ENCODE data around the gene SPATA31D1.

Gene SPATA31D1

GRCh38 chr9:81976351-81976750 is 12.2 kb upstream of the SPATA31D1 start:
- Histone ChIP-seq H3K4me3 (no peak overlapping the region), H3K9me3 (replicated peaks in 1 of 11) (peaks cover 0 to 33% (median 19%) of the 10 kb centered on the region in 11 experiments; a peak in 16 of 22 replicates), H3K27me3 (no peaks in the 10 kb centered on the region), H4K20me1 (no peaks in the 10 kb centered on the region), H3K9ac (no peak overlapping the region), H3K4me1 (no peaks in the 10 kb centered on the region), H3K36me3 (no peaks in the 10 kb centered on the region), H3K27ac (no peak overlapping the region), H3K4me2 (no peak overlapping the region)
- TF ChIP-seq Cebpa-rat (IDR thresholded peaks at IDR 0.05) = no peak

GRCh38 chr9:81979196-81979595 is 9.4 kb upstream of the SPATA31D1 start:
- Histone ChIP-seq H3K27me3 (no peaks in the 10 kb centered on the region), H3K27ac (no peak overlapping the region), H3K36me3 (no peaks in the 10 kb centered on the region), H3K9me3 (replicated peaks in 1 of 11) (peaks cover 0 to 25% (median 17%) of the 10 kb centered on the region in 11 experiments; a peak in 16 of 22 replicates), H3K4me2 (no peak overlapping the region), H4K20me1 (no peaks in the 10 kb centered on the region), H3K4me1 (no peaks in the 10 kb centered on the region), H3K4me3 (no peak overlapping the region), H3K9ac (no peak overlapping the region)
- TF ChIP-seq Cebpa-rat (IDR thresholded peaks at IDR 0.05) = no peak

- Histone ChIP-seq H4K20me1 (no peaks in the 10 kb centered on the region), H3K36me3 (no peaks in the 10 kb centered on the region), H3K4me1 (no peaks in the 10 kb centered on the region), H3K4me3 (no peak overlapping the region), H3K4me2 (no peak overlapping the region), H3K9ac (no peak overlapping the region), H3K27ac (no peak overlapping the region), H3K27me3 (no peaks in the 10 kb centered on the region), H3K9me3 (replicated peaks in 1 of 11) (peaks cover 0 to 18% (median 14%) of the 10 kb centered on the region in 11 experiments; a peak in 16 of 22 replicates)
- no peak for TF ChIP-seq Cebpa-rat (IDR thresholded peaks at IDR 0.05)
Observed at GRCh38 chr9:81980568-81980967, 8.0 kb upstream of the SPATA31D1 start.

GRCh38 chr9:81981883-81982282 is 6.7 kb upstream of the SPATA31D1 start:
- no peaks in the 10 kb centered on the region for H4K20me1 ChIP-seq
- H3K4me1 ChIP-seq = no peaks in the 10 kb centered on the region
- no peak overlapping the region for H3K27ac ChIP-seq
- no peak overlapping the region for H3K4me3 ChIP-seq
- H3K27me3 ChIP-seq = no peaks in the 10 kb centered on the region
- no peak overlapping the region for H3K4me2 ChIP-seq
- peaks cover 0 to 10% (median 7%) of the 10 kb centered on the region in 11 experiments; a peak in 14 of 22 replicates for H3K9me3 ChIP-seq (replicated peaks in 1 of 11)
- no peak overlapping the region for H3K9ac ChIP-seq
- TF ChIP-seq Cebpa-rat (IDR thresholded peaks at IDR 0.05) = no peak
- no peaks in the 10 kb centered on the region for H3K36me3 ChIP-seq

- Histone ChIP-seq H3K9ac (no peak overlapping the region), H3K27ac (no peak overlapping the region), H3K4me2 (no peak overlapping the region), H3K36me3 (no peaks in the 10 kb centered on the region), H3K4me1 (no peaks in the 10 kb centered on the region), H3K27me3 (no peaks in the 10 kb centered on the region), H3K4me3 (no peak overlapping the region), H4K20me1 (no peaks in the 10 kb centered on the region), H3K9me3 (replicated peaks in 1 of 11) (no peaks in the 10 kb centered on the region)
- no peak for TF ChIP-seq Cebpa-rat (IDR thresholded peaks at IDR 0.05)
Observed at GRCh38 chr9:81984928-81985327, 3.6 kb upstream of the SPATA31D1 start.

- no peaks in the 10 kb centered on the region for H3K4me1 ChIP-seq
- H3K4me3 ChIP-seq = no peak overlapping the region
- no peaks in the 10 kb centered on the region for H3K27me3 ChIP-seq
- H3K36me3 ChIP-seq = no peaks in the 10 kb centered on the region
- no peaks in the 10 kb centered on the region for H4K20me1 ChIP-seq
- H3K4me2 ChIP-seq = no peak overlapping the region
- TF ChIP-seq Cebpa-rat (IDR thresholded peaks at IDR 0.05) = no peak
- H3K9me3 ChIP-seq (replicated peaks in 1 of 11) = no peaks in the 10 kb centered on the region
- H3K9ac ChIP-seq = no peak overlapping the region
- no peak overlapping the region for H3K27ac ChIP-seq
Observed at GRCh38 chr9:81986051-81986450, 2.5 kb upstream of the SPATA31D1 start.

- TF ChIP-seq Cebpa-rat (IDR thresholded peaks at IDR 0.05) = no peak
- H3K9ac ChIP-seq = no peak overlapping the region
- H3K4me3 ChIP-seq = no peak overlapping the region
- no peak overlapping the region for H3K27ac ChIP-seq
- H3K36me3 ChIP-seq = no peaks in the 10 kb centered on the region
- no peak overlapping the region for H3K4me2 ChIP-seq
- H3K9me3 ChIP-seq (replicated peaks in 1 of 11) = no peaks in the 10 kb centered on the region
- H3K27me3 ChIP-seq = no peaks in the 10 kb centered on the region
- H3K4me1 ChIP-seq = no peaks in the 10 kb centered on the region
- no peaks in the 10 kb centered on the region for H4K20me1 ChIP-seq
Observed at GRCh38 chr9:81989700-81990099, 1.1 kb downstream of the SPATA31D1 start.

GRCh38 chr9:81993656-81994055 is 5.1 kb downstream of the SPATA31D1 start:
- Histone ChIP-seq H4K20me1 (no peaks in the 10 kb centered on the region), H3K4me3 (no peak overlapping the region), H3K4me1 (no peaks in the 10 kb centered on the region), H3K36me3 (no peaks in the 10 kb centered on the region), H3K27me3 (no peaks in the 10 kb centered on the region), H3K27ac (no peak overlapping the region), H3K9ac (no peak overlapping the region), H3K4me2 (no peak overlapping the region), H3K9me3 (replicated peaks in 1 of 11) (no peaks in the 10 kb centered on the region)
- TF ChIP-seq Cebpa-rat (IDR thresholded peaks at IDR 0.05) = no peak

GRCh38 chr9:81999806-82000205 is 11.2 kb downstream of the SPATA31D1 start:
- no peaks in the 10 kb centered on the region for H4K20me1 ChIP-seq
- H3K9ac ChIP-seq = no peak overlapping the region
- no peaks in the 10 kb centered on the region for H3K27me3 ChIP-seq
- H3K9me3 ChIP-seq (replicated peaks in 1 of 11) = no peaks in the 10 kb centered on the region
- no peak for TF ChIP-seq Cebpa-rat (IDR thresholded peaks at IDR 0.05)
- no peaks in the 10 kb centered on the region for H3K36me3 ChIP-seq
- H3K4me3 ChIP-seq = no peak overlapping the region
- H3K4me1 ChIP-seq = no peaks in the 10 kb centered on the region
- no peak overlapping the region for H3K27ac ChIP-seq
- no peak overlapping the region for H3K4me2 ChIP-seq

GRCh38 chr9:82010711-82011110 is 22.1 kb downstream of the SPATA31D1 start:
- TF ChIP-seq Cebpa-rat (IDR thresholded peaks at IDR 0.05) = no peak
- Histone ChIP-seq H3K4me3 (no peak overlapping the region), H4K20me1 (no peaks in the 10 kb centered on the region), H3K4me2 (no peak overlapping the region), H3K27me3 (no peaks in the 10 kb centered on the region), H3K4me1 (no peaks in the 10 kb centered on the region), H3K36me3 (no peaks in the 10 kb centered on the region), H3K9me3 (replicated peaks in 1 of 11) (peaks cover 11 to 18% (median 16%) of the 10 kb centered on the region in 11 experiments; a peak in 19 of 22 replicates), H3K9ac (no peak overlapping the region), H3K27ac (no peak overlapping the region)
